Activated effector memory CD4-positive, alpha-beta T cell treated with anti-CD3 and anti-CD28 coated beads, Interleukin-2, amount 50 U/mL, for 16 hours (primary cell): ENCODE data around the gene TTF2.
A peak's percentile ranks its signal among the peaks of the same experiment; 100 is the strongest.

Experiments used
- DNase-seq: peaks from one replicate; pipeline ENCODE4 v3.0.0-alpha.2; 2020

TTF2 gene

DNA sequence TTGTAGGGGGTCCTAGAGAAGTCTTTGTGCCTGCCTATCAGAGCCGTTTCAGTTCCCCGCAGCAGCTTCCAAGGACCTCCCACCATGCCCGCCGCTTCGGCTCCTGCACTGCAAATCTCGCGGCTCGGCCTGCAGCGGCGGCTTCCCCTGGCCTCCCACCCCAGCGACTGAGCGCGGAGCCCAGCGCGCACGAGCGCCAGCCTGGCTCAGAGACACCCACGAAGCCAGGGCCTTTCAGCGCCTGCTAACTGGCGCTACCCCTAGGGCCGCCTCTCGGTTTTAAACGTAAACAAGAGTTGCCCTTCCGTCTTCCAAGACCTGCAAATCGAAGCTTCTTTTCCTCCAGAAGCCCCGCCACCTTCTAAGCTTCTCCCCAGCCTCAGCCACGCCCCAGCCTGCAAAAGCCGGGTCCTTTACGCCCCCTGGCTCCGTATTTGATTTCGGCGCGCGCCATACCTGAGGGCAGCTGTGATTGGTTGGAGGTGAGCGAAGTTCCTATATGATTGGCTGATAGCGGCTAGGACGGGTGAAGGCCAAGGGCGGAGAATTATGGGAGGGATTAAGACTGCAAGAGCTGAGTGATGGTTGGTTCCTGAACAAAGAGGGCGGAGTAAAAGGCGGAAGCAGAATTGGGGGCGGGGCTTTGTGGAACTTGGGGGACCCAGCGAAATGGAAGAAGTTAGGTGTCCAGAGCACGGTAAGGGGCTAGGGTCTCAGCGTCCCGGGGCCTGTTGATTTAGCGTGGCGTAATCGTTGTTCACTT, at the start of gene TTF2:
Gene TTF2, plus strand, starts transcription at position 649 of the 763 bp plus-strand sequence. Its CDS starts 21 bp downstream, at position 670.
- DNase-seq: peak; percentile 98

DNA sequence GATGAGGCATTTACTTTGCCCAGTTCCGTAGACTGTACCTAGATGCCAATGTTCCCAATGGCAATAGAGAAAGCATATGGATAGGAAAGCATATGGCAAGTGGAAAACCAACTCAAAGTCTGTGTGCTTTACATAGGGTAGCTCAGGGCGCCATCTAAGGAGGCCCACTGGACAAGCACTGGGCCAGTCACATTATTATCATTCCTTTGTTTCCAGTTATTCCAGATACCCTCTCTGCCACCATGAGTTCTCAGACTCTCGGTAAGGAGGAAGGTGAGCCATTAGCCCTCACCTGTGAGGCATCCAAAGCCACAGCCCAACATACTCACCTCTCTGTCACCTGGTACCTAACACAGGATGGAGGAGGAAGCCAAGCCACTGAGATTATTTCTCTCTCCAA, 48.8 kb upstream of the TTF2 start:
- no peak for DNase-seq

DNA sequence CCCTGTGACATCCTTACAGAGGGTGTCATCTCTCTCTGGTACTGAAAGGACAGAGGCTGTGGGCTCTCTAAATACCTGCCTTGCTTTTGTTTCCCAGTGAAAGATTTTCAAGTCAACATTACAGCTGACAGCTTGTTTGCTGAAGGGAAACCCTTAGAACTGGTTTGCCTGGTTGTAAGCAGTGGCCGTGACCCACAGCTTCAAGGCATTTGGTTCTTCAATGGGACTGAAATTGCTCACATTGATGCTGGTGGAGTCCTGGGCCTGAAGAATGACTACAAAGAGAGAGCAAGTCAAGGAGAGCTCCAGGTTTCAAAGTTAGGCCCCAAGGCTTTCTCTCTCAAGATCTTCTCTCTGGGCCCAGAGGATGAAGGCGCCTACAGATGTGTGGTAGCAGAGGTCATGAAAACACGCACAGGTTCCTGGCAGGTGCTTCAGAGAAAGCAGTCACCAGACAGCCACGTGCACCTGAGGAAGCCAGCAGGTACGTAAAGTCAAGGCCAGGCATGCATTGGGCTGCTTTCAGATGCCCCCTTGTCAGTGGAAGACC, 46.7 kb upstream of the TTF2 start:
- no peak for DNase-seq

DNA sequence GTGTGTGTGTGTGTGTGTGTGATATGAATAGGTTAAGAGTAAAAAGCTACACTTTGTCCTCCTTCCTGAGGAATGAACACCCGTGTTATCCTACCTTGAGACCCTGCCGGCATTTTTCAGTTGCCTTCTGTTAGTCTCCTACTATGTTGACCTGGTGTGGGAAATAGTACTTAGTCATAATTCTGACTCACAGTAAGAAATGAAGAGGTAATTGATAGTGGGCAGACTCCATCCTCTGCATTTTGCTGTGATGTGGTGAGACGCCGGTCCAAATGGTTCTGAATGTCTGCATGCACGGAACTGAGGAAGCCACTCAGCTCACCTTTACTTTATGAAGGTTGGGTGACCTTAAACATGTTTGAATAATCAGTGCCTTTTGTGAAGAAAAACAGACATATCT, 45.9 kb upstream of the TTF2 start:
- no peak for DNase-seq

DNA sequence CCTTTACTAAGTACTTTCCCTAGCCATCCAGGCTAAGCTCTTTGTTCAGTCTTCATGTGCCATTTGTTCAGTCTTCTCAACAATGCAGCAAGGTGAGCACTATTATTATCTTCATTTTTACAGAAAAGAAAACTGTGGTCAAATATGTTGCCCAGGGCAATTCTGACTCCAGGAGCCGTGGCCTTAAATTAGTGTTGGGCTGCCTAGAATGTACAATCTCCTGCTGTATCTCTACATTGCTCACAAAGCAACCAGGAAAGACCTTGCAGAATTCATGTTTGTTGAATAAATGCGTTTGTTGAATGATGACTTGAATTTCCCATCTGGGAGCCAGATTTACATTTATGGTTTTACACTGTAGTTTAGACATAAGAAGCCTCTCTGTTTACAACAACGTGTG, 44.4 kb upstream of the TTF2 start:
- no peak for DNase-seq

DNA sequence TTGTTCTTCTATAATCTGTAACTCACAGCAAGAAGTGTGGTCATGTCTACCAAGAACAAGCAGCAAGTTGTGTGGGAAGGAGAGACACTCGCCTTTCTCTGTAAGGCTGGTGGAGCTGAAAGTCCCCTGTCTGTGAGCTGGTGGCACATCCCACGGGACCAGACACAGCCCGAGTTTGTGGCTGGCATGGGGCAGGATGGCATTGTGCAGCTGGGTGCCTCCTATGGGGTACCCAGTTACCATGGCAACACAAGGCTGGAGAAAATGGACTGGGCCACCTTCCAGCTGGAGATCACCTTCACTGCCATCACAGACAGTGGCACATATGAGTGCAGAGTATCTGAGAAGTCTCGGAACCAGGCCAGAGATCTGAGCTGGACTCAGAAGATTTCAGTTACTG, 43.1 kb upstream of the TTF2 start:
- DNase-seq: no peak

DNA sequence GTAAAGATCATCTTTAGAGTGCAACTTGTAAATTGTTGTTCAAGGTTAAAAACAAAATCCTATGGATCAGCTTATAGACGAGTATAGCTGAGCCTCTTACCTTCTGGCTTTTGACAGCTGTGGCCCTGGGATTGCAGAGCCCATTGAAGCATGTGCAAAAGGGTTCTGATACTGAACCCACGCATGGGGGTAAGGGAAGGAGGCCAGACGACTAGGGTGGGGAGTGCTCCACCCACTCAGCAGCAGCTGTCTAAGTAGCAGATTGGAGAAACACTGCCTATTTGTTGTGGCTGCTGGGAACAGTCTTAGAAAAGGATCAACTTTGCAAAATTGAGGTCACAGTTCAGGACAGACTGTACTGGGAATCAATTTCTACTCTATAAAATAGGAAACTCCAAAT, 42.5 kb upstream of the TTF2 start:
- no peak for DNase-seq

DNA sequence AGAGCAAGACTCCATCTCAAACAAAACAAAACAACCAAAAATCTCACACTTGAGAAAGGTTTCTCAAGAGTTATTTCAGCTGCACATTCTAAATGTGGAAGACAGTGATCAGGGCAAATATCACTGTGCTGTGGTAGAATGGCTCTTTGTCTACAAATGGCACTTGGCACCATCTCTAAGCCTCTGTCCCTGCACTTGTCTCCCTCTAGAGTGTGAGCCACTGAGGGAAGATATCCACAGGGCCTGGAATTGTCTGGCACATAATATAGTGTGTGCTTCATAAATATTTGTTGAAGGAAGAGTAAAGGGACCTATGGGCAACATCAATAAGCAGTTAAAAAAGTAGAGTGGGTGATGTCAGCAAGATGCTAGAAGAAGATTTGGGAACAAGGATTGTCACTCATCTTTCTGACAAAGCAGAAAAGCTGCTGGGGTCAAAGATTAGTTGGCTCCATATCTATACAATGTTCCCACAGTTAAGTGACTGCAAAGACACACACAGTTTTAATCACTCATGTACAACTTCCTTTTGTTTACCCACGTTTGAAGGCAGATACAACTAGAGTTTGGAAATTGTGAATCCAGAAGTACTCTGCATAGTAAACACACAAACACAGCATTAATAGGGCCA, 39.5 kb upstream of the TTF2 start:
- DNase-seq: no peak

DNA sequence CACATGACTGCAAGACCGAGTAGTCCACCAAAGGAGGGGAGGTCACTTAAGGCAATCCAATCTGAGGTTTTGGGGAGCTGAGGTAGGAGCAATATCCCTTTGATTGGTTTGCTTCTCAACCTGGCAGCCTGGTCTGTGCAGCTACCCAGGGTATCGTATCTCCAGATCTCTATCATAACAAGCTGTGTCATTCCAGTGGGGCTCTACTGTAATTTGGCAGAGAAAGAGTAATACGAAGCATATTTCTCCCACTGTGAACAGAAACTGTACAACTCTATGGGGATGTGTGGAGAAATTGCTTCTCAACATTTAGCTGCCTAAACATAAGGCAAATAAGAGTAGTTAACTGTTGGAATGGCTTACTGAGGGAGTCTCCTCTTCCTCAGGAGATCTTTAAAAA, 38.0 kb upstream of the TTF2 start:
- no peak for DNase-seq

DNA sequence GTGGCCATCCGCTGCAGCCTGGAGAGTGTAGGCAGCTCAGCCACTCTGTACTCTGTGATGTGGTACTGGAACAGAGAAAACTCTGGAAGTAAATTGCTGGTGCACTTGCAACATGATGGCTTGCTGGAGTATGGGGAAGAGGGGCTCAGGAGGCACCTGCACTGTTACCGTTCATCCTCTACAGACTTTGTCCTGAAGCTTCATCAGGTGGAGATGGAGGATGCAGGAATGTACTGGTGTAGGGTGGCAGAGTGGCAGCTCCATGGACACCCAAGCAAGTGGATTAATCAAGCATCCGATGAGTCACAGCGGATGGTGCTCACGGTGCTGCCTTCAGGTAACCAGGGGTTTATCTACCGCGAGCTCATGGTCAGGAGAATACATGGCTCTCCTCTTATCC, 34.6 kb upstream of the TTF2 start:
- no peak for DNase-seq

DNA sequence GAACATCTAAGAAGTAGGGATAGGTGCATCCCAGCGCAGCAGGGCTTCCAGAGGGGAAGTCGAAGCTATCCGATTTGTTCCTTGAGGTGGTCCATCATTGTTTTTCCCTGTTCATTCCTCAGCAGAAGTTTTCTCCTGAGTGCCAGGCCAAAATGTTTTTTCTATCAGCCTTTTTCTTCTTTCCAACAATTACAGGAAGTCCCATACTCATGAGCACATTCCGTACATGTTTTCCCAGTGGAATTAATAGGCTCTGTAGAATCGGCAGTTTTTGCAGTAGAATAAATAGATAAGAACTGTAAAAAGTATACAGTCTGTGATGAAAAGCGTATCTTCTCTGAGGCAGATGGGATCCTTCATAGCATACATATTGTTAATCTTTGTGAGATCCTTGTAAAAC, 33.8 kb upstream of the TTF2 start:
- DNase-seq: no peak

DNA sequence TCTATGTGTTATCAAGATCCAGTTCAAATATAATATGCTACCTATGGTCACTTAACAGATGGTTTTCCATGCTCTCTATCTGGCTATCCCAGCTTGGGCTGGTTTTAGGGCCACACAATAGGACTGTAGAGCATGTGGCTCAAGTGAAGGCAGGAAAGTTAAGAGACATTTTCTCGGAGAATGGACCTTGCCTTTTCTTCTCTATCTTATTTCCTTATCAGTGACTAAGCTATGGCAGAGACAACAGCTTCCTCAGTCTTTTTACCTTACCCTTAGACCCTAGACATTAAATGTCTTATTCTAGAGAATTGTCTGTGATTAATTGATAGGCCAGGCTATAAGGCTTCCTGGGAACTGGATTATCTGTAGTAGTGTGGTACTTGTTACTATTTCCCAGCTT, 30.4 kb upstream of the TTF2 start:
- no peak for DNase-seq

DNA sequence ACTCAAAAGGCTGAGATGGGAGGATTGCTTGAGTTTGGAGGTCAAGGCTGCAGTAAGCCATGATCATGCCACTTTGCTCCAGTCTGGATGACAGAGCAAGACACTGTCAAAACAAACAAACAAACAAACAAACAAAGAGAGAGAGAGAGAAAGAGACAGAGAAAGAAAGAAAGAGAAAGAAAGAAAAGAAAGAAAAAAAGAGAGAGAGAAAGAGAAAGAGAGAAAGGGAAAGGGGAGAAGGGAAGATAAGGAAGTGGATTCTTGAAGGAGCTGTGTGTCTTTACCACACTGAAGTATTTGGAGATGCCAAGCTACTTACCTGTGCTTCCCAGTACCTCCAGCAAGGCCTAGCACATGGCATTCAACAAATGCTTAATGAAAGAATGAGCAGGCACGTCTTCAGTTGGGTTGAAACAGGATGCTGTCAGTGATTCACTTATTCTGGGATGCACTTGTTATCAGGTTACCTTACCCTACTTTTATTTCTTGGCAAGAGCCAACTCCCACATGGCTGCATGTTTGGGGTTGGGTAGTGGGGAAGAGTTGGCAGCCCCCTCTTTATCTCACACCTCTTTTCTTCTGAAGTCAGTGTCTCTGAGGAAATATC, 29.8 kb upstream of the TTF2 start:
- no peak for DNase-seq

DNA sequence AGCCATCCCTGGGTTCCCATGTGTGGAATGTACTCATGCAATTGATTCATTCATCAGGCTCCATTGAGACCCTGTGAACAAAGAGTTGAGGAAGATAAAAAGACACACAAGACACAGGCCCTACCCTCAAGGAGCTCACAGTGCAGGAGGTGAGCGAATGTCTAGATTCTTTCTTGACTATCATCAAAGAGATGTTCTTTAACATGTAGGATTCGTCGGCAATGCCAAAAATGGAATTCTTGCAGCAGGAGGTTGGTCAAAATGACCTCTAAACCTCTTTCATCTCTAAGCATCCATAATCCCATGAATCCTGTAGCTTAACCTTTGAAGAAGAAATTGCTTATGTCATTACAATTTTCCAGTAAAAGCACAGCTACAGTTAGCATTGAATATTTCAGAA, 27.9 kb upstream of the TTF2 start:
- no peak for DNase-seq

DNA sequence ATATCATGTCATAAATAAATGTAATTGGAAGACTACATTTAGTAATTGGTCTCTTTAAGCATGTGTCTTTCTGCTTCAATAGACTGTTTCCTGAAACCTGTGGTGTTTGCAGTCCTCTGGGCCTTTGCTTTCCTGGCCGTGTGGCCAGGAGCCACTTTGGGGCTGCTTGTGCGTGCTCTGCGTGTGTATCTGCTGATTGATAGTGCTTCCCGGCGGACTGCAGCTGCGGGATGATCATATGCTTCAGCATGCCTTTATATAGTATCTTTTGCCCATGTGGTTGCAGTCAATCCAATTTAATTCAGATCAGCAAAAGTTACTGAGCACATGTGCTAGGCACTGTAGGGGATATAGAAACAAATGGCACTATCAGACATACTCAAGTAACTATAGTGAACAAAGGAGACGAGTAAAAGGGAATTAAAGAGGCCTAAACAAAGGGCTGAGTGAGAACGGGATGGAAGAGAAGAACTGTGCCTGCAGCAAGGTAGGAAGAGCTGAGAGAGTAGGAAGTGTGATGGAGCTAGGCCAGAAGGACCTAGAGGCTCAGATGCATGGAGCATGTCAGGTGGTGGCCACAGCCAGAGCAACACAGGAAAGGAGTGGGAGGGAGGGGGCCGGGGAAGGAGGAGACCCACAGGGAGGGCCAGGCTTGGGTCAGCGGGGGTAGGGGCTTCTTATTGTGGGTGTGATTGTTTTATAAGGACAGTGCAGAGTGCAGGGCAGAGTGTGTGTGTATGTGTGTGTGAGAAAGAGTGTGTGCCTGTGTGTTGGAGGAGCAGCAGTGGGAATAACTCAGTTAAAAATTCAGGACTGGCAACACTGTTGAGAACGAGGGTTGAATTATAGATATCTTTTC, 27.2 kb upstream of the TTF2 start:
- no peak for DNase-seq

DNA sequence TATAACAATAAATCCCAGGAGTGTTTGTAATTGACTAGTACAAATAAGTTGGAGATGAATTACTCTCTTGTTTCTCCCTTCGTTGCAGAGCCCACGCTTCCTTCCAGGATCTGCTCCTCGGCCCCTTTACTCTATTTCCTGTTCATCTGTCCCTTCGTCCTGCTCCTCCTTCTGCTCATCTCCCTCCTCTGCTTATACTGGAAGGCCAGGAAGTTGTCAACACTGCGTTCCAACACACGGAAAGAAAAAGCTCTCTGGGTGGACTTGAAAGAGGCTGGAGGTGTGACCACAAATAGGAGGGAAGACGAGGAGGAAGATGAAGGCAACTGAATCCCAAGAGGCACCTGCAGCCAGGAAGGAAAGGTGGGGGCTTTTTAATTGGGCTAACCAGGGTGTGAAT, 26.4 kb upstream of the TTF2 start:
- DNase-seq: no peak

DNA sequence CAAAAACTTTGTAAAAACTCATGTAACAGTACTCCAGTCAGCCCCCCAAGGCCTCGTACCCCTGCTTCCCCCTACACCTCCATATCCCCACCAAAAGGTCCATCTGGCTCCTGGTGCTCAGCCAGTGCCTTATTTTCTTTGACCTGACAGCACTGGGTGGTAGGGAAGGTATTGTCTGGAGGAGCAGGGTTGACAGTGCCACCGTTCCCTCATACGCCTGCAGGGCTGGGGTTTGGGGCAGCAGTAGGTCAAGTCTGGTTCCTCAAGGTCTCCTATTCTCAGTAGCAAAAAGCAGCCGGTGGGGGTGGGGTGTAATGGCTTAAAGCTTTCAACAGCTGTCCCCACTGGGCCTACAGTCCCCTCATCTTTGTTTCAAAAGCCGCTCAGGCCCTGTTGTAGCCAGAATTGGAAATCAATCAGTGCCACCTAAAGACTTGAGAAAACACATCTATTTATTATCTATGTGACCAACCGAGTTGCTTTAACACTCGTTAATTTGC, 25.3 kb upstream of the TTF2 start:
- DNase-seq: no peak

DNA sequence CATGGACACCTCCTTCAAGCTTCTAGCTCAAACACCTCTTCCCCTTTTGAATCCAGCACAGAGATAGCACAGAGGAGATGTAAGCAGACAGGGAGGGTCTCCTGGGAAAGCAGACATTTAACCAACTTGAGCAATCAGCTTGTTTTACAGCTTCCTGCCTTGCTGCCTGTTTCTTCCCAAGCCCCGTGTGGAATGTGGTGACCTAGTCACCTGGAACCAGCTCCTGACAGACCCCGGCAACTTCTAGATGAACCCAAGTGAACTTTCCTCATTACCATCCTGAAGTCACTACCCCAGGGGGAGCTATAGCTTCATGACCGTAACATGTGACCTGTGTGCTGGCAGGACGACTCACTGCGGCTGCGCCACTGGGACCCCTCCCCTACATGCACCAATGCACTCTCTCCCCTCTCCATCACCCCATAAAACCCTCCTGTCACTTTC, 24.1 kb upstream of the TTF2 start:
- DNase-seq: no peak

DNA sequence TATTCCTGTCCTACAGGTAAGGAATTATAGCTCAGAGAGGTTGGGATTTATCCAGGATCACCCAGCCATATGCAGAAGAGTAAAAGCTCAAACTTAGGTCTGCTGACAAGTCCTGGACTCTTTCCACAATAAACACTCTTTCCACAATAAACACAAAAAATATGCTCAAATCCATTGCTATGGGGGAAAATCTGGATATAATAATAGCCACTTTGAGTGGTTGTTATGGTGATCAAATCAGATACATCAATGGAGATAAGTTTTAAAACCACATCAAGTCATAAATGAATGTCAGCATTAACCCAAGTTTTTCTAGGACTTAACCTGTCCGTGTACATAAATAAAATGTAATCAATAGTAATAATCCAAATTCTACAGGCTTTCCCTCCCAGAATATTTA, 22.3 kb upstream of the TTF2 start:
- DNase-seq: no peak

DNA sequence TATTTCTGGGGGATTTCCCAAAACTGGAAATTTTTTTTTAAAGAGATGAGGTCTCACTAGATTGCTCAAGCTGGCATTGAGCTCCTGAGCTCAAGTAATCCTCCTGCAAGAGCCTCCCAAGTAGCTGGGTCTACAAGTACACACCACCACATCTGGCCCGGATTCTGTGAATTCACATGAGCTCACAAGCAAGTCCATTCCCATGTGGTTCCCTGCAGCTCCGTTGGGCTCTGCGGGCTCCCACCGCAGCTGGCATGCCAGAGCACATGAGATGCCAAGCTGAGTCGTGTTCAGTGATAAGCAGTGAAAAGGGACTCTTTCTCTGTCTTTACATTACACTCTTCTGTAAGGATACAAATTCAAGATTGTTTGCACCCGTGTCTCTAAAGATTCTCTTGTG, 21.9 kb upstream of the TTF2 start:
- no peak for DNase-seq

DNA sequence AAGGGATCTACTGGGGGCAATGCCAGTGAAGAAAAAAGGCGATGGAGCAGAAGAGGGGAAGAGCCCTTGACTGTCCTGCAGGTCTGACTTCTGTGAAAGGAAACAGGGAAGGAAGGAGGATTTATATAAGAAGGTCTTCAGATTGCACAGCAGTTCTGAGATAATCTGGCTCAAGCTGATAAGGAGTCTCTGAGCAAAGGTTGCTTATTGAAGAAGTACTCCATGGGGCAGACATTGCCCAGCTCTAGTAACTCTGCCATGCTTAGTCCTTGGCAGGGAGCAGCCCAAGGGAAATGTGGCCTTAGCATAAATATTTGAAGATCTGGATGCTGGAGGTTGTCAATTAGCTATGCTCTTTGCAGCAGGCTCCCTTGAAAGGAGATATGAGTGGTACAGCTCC, 15.9 kb upstream of the TTF2 start:
- no peak for DNase-seq

DNA sequence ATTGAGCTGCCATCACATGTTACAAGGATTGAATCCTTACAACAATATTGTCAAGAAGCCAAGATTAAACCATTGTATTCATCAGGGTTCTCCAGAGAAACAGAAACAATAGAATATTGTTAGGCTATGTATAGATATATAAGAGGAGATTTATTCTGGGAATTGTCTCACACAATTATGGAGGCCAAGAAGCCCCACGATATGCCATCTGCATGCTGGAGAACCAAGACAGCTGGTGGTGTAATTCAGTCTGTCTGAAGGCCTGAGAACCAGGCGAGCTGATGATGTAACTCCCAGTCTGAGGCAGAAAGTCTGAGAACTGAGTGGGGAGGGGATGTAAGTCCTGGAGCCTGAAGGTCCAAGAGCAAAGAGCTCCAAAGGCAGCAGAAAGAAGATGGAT, 14.5 kb upstream of the TTF2 start:
- DNase-seq: no peak

DNA sequence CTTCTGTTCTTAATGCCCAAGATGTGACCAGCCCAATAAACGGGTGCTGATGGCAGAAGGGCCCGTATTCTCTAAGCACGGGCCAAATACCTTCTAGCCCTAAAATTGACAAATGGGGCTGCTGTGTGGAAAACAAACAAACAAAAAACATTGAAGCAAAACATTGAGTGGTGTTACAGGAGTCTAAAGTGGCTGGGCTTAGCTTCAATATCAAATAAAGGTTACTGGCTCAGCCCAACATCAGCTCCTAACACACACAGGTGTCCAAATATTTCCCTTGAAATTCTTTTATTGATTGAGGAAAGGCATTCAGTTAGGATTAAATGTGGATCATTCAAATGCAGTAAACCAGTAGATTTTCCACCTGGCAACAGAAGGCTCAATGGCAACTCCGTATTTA, 13.3 kb upstream of the TTF2 start:
- no peak for DNase-seq
